ENCODE data around the gene ARHGAP22. TPM values are rescaled to one million over a fixed set of nuclear protein-coding genes. Genes with fewer than 3 reads are reported as not detected.

Gene ARHGAP22
- total and polyA plus RNA-seq, 2 experiments from 2014 or later, result 4.8 to 10.7 TPM

DNA sequence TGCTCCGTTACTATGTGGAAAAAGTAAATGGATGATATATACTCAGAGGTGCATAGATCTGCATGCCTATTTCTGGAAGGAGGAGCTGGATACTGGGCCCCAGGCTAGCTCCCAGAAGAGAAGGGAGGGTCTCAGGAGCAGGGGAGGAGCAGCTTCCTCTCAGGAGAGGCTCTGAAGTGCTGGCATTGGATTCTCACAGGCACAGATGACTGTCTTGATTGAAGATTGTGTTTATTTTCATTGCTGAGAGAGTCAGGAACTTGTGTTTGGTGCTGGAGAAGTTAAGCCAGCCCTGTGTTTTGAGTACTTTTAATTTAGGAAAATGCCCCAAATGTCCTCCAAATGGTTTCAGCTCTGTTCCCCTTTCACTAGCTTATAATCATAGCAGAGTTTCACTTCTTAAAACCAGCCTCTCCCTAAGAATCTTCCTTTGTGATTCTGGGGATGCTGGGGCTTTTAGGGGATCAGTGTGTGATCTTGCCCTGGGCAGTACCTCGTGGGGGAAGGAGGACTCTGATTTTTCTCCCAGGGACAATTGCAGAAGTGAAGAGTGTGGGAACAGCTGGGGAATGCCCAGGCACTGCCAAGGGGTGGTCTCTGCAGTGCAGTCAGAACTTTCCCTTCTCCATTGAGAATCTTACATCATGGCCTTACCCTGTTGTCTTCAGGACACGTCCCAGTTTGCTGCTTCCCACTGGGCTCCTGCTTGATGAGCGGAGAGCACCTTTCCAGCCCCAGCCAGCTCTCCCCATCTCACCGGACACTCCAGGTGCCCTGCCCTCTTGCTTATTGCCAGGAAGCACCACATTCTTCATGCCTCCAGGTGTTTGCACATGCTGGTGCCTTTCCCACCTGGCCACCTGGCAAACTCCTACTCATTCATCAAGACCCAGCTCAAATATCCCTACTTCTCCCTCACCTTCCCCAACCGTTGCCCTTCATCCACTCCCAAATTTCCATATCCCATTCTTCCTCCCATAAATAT, 102.8 kb downstream of the ARHGAP22 start:
- peaks cover 16% of the 10 kb centered on the region for H3K4me1 Mint-ChIP-seq

More for the DNA sequence above, 102.8 kb downstream of the ARHGAP22 start:
- no peaks in the 10 kb centered on the region for H3K9me3 Mint-ChIP-seq
- H2AFZ ChIP-seq, result no peak overlapping the region
- 0 out of 2 replicates have a peak, but pooled peaks cover 11% of the 10 kb centered on the region for H4K20me1 ChIP-seq (replicated peaks; ENCODE audit: insufficient read depth)
- peaks cover 14% of the 10 kb centered on the region; the same call in 1 of the 2 replicates for H3K79me2 ChIP-seq (replicated peaks; ENCODE audit: insufficient read depth)
- H3F3A ChIP-seq (replicated peaks; ENCODE audit: low read depth), result no peaks in the 10 kb centered on the region
- H3K9me2 ChIP-seq (ENCODE audit: insufficient read depth), result no peaks in the 10 kb centered on the region
- no peak overlapping the region for H3K27ac Mint-ChIP-seq
- no peak overlapping the region for H3K4me3 ChIP-seq
- H3K36me3 ChIP-seq (ENCODE audit: insufficient read depth), result no peaks in the 10 kb centered on the region
- H3K27me3 Mint-ChIP-seq (ENCODE audit: insufficient read depth, low read depth, poor library complexity), result peaks cover 9% of the 10 kb centered on the region
- no peak overlapping the region for H3K4me2 ChIP-seq
- DNase-seq (ENCODE audit: low spot score), result no peak
- no peaks in the 10 kb centered on the region for H3K36me3 Mint-ChIP-seq (ENCODE audit: low read depth)
- H3K4me1 ChIP-seq (ENCODE audit: insufficient read depth), result no peaks in the 10 kb centered on the region
- ATAC-seq, result no peak
- H3K27ac ChIP-seq (ENCODE audit: low read depth), result no peak overlapping the region
- H3K4me3 Mint-ChIP-seq, result no peak overlapping the region
- TF ChIP-seq NANOG (IDR thresholded peaks at IDR 0.05; ENCODE audit: borderline replicate concordance) (no peak), CREB1 (CRISPR knock-in tag; IDR thresholded peaks at IDR 0.05; ENCODE audit: low read depth) (no peak), ZNF114 (CRISPR knock-in tag; IDR thresholded peaks at IDR 0.05) (no peak)
- TF ChIP-seq, protein P1, sequence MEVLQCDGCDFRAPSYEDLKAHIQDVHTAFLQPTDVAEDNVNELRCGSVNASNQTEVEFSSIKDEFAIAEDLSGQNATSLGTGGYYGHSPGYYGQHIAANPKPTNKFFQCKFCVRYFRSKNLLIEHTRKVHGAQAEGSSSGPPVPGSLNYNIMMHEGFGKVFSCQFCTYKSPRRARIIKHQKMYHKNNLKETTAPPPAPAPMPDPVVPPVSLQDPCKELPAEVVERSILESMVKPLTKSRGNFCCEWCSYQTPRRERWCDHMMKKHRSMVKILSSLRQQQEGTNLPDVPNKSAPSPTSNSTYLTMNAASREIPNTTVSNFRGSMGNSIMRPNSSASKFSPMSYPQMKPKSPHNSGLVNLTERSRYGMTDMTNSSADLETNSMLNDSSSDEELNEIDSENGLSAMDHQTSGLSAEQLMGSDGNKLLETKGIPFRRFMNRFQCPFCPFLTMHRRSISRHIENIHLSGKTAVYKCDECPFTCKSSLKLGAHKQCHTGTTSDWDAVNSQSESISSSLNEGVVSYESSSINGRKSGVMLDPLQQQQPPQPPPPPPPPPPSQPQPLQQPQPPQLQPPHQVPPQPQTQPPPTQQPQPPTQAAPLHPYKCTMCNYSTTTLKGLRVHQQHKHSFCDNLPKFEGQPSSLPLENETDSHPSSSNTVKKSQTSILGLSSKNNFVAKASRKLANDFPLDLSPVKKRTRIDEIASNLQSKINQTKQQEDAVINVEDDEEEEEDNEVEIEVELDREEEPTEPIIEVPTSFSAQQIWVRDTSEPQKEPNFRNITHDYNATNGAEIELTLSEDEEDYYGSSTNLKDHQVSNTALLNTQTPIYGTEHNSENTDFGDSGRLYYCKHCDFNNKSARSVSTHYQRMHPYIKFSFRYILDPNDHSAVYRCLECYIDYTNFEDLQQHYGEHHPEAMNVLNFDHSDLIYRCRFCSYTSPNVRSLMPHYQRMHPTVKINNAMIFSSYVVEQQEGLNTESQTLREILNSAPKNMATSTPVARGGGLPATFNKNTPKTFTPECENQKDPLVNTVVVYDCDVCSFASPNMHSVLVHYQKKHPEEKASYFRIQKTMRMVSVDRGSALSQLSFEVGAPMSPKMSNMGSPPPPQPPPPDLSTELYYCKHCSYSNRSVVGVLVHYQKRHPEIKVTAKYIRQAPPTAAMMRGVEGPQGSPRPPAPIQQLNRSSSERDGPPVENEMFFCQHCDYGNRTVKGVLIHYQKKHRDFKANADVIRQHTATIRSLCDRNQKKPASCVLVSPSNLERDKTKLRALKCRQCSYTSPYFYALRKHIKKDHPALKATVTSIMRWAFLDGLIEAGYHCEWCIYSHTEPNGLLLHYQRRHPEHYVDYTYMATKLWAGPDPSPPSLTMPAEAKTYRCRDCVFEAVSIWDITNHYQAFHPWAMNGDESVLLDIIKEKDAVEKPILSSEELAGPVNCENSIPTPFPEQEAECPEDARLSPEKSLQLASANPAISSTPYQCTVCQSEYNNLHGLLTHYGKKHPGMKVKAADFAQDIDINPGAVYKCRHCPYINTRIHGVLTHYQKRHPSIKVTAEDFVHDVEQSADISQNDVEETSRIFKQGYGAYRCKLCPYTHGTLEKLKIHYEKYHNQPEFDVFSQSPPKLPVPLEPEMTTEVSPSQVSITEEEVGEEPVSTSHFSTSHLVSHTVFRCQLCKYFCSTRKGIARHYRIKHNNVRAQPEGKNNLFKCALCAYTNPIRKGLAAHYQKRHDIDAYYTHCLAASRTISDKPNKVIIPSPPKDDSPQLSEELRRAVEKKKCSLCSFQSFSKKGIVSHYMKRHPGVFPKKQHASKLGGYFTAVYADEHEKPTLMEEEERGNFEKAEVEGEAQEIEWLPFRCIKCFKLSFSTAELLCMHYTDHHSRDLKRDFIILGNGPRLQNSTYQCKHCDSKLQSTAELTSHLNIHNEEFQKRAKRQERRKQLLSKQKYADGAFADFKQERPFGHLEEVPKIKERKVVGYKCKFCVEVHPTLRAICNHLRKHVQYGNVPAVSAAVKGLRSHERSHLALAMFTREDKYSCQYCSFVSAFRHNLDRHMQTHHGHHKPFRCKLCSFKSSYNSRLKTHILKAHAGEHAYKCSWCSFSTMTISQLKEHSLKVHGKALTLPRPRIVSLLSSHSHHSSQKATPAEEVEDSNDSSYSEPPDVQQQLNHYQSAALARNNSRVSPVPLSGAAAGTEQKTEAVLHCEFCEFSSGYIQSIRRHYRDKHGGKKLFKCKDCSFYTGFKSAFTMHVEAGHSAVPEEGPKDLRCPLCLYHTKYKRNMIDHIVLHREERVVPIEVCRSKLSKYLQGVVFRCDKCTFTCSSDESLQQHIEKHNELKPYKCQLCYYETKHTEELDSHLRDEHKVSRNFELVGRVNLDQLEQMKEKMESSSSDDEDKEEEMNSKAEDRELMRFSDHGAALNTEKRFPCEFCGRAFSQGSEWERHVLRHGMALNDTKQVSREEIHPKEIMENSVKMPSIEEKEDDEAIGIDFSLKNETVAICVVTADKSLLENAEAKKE (CRISPR knock-in tag; IDR thresholded peaks at IDR 0.05), result no peak
- TF ChIP-seq, protein P2, sequence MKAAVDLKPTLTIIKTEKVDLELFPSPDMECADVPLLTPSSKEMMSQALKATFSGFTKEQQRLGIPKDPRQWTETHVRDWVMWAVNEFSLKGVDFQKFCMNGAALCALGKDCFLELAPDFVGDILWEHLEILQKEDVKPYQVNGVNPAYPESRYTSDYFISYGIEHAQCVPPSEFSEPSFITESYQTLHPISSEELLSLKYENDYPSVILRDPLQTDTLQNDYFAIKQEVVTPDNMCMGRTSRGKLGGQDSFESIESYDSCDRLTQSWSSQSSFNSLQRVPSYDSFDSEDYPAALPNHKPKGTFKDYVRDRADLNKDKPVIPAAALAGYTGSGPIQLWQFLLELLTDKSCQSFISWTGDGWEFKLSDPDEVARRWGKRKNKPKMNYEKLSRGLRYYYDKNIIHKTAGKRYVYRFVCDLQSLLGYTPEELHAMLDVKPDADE (IDR thresholded peaks at IDR 0.05), result no peak
- H3K27me3 ChIP-seq (ENCODE audit: insufficient read depth), result no peaks in the 10 kb centered on the region

Data from GM23338 (cell line).